Measurements from ENCODE around the gene RARS1.

Gene RARS1

DNA sequence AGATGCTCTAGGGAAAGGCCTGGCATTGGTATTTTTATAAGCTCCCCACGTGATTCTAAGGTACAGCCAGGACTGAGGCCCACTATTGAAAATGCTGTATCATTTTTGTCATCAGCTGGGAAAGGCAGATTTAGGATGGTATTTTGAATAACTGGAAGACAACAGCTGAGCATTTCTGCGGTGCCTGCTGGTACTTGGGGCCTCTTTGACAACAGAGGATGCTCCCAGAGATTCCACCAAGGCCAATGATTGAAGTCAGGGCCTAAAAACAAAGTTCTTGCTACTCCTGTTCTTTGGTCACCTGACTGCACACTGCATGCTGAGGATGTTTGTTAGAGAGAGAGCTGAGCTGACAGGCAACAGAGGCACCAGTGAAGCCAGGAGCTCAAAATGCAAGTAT lies 50.9 kb downstream of the RARS1 start:
- TF ChIP-seq, protein P1, sequence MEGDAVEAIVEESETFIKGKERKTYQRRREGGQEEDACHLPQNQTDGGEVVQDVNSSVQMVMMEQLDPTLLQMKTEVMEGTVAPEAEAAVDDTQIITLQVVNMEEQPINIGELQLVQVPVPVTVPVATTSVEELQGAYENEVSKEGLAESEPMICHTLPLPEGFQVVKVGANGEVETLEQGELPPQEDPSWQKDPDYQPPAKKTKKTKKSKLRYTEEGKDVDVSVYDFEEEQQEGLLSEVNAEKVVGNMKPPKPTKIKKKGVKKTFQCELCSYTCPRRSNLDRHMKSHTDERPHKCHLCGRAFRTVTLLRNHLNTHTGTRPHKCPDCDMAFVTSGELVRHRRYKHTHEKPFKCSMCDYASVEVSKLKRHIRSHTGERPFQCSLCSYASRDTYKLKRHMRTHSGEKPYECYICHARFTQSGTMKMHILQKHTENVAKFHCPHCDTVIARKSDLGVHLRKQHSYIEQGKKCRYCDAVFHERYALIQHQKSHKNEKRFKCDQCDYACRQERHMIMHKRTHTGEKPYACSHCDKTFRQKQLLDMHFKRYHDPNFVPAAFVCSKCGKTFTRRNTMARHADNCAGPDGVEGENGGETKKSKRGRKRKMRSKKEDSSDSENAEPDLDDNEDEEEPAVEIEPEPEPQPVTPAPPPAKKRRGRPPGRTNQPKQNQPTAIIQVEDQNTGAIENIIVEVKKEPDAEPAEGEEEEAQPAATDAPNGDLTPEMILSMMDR (IDR thresholded peaks at IDR 0.05): no peak

DNA sequence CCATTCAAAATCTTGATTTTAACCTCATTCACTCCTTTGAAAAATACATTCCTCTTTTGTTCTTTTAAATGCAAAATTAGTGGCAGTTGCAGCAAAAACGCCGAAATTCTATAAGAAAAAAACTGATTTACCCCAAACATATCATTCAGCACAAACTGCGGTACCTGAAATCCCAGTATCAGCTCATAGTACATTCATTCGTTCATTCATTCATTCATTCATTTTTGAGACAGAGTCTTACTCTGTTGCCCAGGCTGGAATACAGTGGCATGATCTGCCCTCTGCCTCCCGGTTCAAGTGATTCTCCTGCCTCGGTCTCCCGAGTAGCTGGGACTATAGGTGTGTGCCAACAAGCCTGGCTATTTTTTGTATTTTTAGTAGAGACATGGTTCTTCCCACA lies 63.3 kb downstream of the RARS1 start:
- TF ChIP-seq, protein P1 (IDR thresholded peaks at IDR 0.05): no peak

DNA sequence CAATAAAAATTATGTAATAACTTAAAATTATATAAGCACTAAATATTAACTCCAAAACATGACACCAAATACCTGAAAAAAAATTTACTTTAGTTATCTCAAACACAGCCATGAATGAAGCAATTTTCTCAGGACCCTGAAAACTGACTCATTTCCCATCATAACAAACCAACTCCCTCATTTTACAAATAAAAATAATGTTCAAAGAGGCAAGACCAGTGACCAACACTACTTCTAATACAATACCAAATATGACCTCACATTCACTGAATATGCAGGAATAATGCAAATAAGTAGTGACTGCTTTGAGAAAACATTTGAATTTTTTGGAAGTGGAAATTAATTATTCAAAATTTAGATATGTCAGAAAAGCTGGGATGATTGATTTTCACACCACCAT lies 64.4 kb downstream of the RARS1 start:
- TF ChIP-seq, protein P1 (IDR thresholded peaks at IDR 0.05): no peak

- TF ChIP-seq, protein P1 (IDR thresholded peaks at IDR 0.05): no peak
These were observed 65.9 kb downstream of the RARS1 start for GRCh38 chr5:168552146-168552545.

DNA sequence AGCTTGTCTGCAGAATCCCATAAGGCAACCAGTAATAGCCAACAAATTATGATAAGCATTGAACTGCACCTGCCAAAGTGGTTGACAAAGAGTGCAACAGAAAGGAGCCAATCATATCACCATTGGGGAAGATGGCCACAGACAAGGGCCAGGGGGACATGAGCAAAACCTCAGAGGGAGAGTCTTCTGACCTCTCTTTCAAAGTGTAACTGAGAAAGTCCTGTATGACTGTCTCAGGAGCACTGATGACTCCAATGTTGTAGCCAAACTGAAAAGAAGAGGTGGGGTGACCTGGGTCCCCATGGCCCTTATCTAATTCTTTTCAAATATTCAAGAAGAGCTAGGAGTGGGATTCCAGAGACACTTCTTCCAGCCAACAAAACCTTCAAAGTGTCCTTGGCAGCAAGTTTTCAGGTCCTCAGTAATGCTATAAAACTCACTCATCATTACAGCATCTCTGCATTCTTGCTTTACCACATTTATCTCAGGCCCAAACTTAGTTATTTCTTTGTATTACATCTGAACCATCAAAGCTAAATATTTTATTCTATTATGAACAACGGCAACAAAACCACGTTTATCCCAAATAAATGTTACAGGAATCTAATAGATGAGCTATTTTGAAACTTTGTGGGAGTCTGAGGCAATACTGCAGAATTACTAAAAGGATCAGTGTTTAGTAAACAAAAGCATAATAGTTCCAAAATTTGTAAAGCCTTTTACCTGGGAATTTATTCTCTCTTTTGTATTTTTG lies 67.3 kb downstream of the RARS1 start:
- TF ChIP-seq, protein P1 (IDR thresholded peaks at IDR 0.05): no peak

- TF ChIP-seq, protein P1 (IDR thresholded peaks at IDR 0.05): no peak
These were observed 71.1 kb downstream of the RARS1 start for GRCh38 chr5:168557389-168557788.

DNA sequence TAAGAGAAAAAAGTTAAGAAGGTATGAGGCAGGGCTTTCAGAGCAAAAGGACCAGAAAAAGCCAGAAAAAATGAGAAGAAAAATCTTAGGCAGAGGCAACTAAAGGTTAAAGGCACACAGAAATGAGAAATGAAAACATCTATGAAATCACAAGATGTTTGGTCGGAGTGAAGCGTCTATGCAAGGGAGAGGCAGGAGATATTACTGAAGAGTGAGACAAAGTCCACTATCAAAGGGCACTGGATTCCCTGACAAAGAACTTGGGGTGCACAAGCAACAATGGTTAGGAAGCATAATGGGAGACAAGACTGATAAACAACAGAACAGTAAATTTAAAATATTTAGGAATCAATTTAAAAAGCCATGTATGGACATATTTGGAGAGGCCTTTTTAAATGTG lies 76.0 kb downstream of the RARS1 start:
- TF ChIP-seq, protein P1 (IDR thresholded peaks at IDR 0.05): no peak

DNA sequence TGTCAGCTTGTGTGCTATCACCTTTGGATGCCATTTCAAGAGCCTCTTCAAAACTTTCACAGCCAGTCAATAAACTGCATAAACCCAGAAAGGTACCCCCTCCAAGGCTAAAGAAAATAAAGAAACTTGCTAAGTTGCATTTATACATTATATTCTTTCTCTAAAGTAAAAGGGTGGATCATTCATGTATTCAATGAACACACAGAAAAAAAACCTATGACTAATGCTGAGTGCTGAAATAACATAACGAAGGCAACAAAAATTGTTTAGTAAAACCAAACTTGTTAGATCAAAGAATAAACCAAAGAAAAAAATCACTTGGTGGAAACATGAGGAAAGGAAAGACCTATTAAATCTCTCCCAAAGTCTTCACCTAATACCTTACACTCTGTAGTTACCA lies 77.7 kb downstream of the RARS1 start:
- TF ChIP-seq, protein P1 (IDR thresholded peaks at IDR 0.05): no peak
